GM12878 (cell line): ENCODE results near the gene NFATC3. TPM values are rescaled to one million over a fixed set of nuclear protein-coding genes. Genes with fewer than 3 reads are reported as not detected.

Experiments used
- ATAC-seq: fragments of 200-7000 bp; cut with Tn5 transposase; 3 replicates; pipeline ENCODE4 v1.9.1; 2020; ENCODE audit warnings: mild to moderate bottlenecking, moderate library complexity
- BruUV-seq: library from RNA; stranded (reverse); fragments of 400-500 nt; replicated peaks from 2 replicates; lab custom pipeline; 2021; lab: Mats Ljungman, UMichigan
- CTCF ChIA-PET: fragments of 300-600 bp; sonication (Branson Sonifier 250); formaldehyde crosslinking; extraction: SDS; loops from one replicate; lab custom pipeline; 2021; ENCODE audit warnings: inconsistent platforms; lab: Yijun Ruan, JAX
- POLR2A ChIA-PET: fragments of 350-600 bp; formaldehyde crosslinking; extraction: SDS; loops from one replicate; lab custom pipeline; 2021; ENCODE audit warnings: inconsistent platforms; lab: Charles Lee
- RAD21 ChIA-PET: fragments of 300-600 bp; sonication (Branson Sonifier 250); formaldehyde crosslinking; loops from one replicate; lab custom pipeline; 2023; ENCODE audit warnings: antibody characterized with exemption; ENCODE audit not compliant: unreplicated experiment; lab: Charles Lee
- SMC1A ChIA-PET: fragments of 300-600 bp; sonication (Branson Sonifier 250); formaldehyde crosslinking; loops from one replicate; lab custom pipeline; 2023; ENCODE audit not compliant: unreplicated experiment, uncharacterized antibody; lab: Charles Lee
- DNase-seq: peaks from one replicate; pipeline ENCODE4 v3.0.0-alpha.2; 2011; ENCODE audit warnings: low read depth, low spot score
- FAIRE-seq: peaks from 3 replicates; lab custom pipeline; 2011; peaks lifted over from hg19 to GRCh38; lab: Jason Lieb, UNC
- H2AFZ ChIP-seq: 2 replicates; pipeline ENCODE4 v1.6.0; 2011; ENCODE audit warnings: low read depth, low read length, control low read depth; ENCODE audit not compliant: control insufficient read depth
- H3K27ac ChIP-seq: 2 replicates; pipeline ENCODE4 v1.5.1; 2011; ENCODE audit warnings: control low read depth; ENCODE audit not compliant: control insufficient read depth, insufficient read depth
- H3K27me3 ChIP-seq, 2 experiments: replicated peaks in 1 of 2; 2 replicates each; pipeline versions ENCODE4 v1.6.0 to v1.6.1; 2011; ENCODE audit warnings: low read length in 1 of 2; ENCODE audit not compliant: control insufficient read depth in 2 of 2, insufficient read depth in 2 of 2
- H3K36me3 ChIP-seq, 2 experiments: 2 replicates each; pipeline ENCODE4 v1.5.1; 2011; ENCODE audit warnings: low read length in 1 of 2; ENCODE audit not compliant: control insufficient read depth in 2 of 2, insufficient read depth in 2 of 2
- H3K4me1 ChIP-seq: 2 replicates; pipeline ENCODE4 v1.6.1; 2011; ENCODE audit warnings: mild to moderate bottlenecking, low read length, moderate library complexity, mixed read lengths; ENCODE audit not compliant: control insufficient read depth, insufficient read depth
- H3K4me2 ChIP-seq: 2 replicates; pipeline ENCODE4 v1.6.0; 2011; ENCODE audit warnings: control low read depth; ENCODE audit not compliant: control insufficient read depth, insufficient read depth
- H3K4me3 ChIP-seq: fragments of 200-600 bp; sonication (generic); 2 replicates; pipeline ENCODE4 v1.5.1; 2016
- H3K79me2 ChIP-seq: 2 replicates; pipeline ENCODE4 v1.6.0; 2011; ENCODE audit warnings: low read length; ENCODE audit not compliant: control insufficient read depth, insufficient read depth
- H3K9ac ChIP-seq: 2 replicates; pipeline ENCODE4 v1.8.0; 2011; ENCODE audit warnings: low read length, control low read depth, mixed read lengths; ENCODE audit not compliant: control insufficient read depth, insufficient read depth
- H3K9me3 ChIP-seq: replicated peaks from 3 replicates; pipeline ENCODE4 v1.5.1; 2011; ENCODE audit warnings: mild to moderate bottlenecking, low read length; ENCODE audit not compliant: control insufficient read depth, insufficient read depth
- H4K20me1 ChIP-seq: 2 replicates; pipeline ENCODE4 v1.6.0; 2011; ENCODE audit not compliant: control insufficient read depth, insufficient read depth
- BHLHE40 ChIP-seq, 2 experiments: fragments of 450-650 bp in 1 of 2; IDR thresholded peaks; 2 replicates each; pipeline ENCODE4 v1.6.1; 2011 to 2017; ENCODE audit warnings: low read depth in 2 of 2, borderline replicate concordance in 1 of 2, improper control_type of control experiment in 1 of 2, low read length in 1 of 2, mild to moderate bottlenecking in 1 of 2
- ETV6 ChIP-seq, 2 experiments: fragments of 450-650 bp in 1 of 2; IDR thresholded peaks in 1 of 2; conservative IDR thresholded peaks in 1 of 2; 2 replicates each; pipeline ENCODE4 v1.6.1; 2014; ENCODE audit warnings: antibody characterized with exemption in 1 of 2, borderline replicate concordance in 1 of 2, low read depth in 1 of 2, mild to moderate bottlenecking in 1 of 2, moderate library complexity in 1 of 2
- HDAC2 ChIP-seq: fragments of 200-600 bp; sonication (generic); IDR thresholded peaks from 2 replicates; pipeline ENCODE4 v1.6.1; 2017
- JUNB ChIP-seq: IDR thresholded peaks from 2 replicates; pipeline ENCODE4 v1.6.1; 2016; ENCODE audit warnings: antibody characterized with exemption, mild to moderate bottlenecking
- KDM1A ChIP-seq: fragments of 200-600 bp; sonication (generic); IDR thresholded peaks from 2 replicates; pipeline ENCODE4 v1.6.1; 2016; ENCODE audit warnings: borderline replicate concordance
- RFX5 ChIP-seq: IDR thresholded peaks from 2 replicates; pipeline ENCODE4 v1.6.1; 2011; ENCODE audit warnings: low read depth, low read length, improper control_type of control experiment
- SP1 ChIP-seq: IDR thresholded peaks from one replicate; pipeline ENCODE4 v1.6.1; 2011; ENCODE audit warnings: low read depth, low read length
- SREBF2 ChIP-seq: IDR thresholded peaks from 2 replicates; pipeline ENCODE4 v1.6.1; 2012; ENCODE audit warnings: mild to moderate bottlenecking, low read length
- STAT1 ChIP-seq: fragments of 450-650 bp; conservative IDR thresholded peaks from 2 replicates; pipeline ENCODE4 v1.6.1; 2014; ENCODE audit warnings: antibody characterized with exemption, mild to moderate bottlenecking
- TCF3 ChIP-seq: IDR thresholded peaks from 2 replicates; pipeline ENCODE4 v1.6.1; 2012; ENCODE audit warnings: low read depth, mild to moderate bottlenecking, low read length, borderline replicate concordance; ENCODE audit not compliant: insufficient read depth
- ZBTB11 ChIP-seq: fragments of 450-650 bp; formaldehyde crosslinking; IDR thresholded peaks from 2 replicates; pipeline ENCODE4 v1.5.0; 2022; ENCODE audit warnings: mild to moderate bottlenecking, missing genetic modification characterization
- ZZZ3 ChIP-seq: IDR thresholded peaks from 2 replicates; pipeline ENCODE4 v1.6.1; 2011; ENCODE audit warnings: low read depth; ENCODE audit not compliant: control insufficient read depth, insufficient read length
- WGBS: methylation state at CpG from one replicate; pipeline ENCODE4 v1.1.6; 2016; ENCODE audit warnings: low lambda C conversion rate; ENCODE audit not compliant: insufficient replicate concordance, insufficient coverage; ENCODE audit errors: missing lambda C conversion rate; 5-methylcytosine and 5-hydroxymethylcytosine counted together
- in situ Hi-C: fragments of 300-500 bp; cut with MboI; formaldehyde crosslinking; loops from 9 replicates; pipeline ENCODE4 v1.14.3; 2018; ENCODE audit warnings: mixed read lengths
- intact Hi-C: fragments of 100-400 bp; cut with micrococcal nuclease; formaldehyde crosslinking; loops from one replicate; pipeline ENCODE4 v1.14.2; 2022; ENCODE audit not compliant: unreplicated experiment
- polyA plus RNA-seq, 11 experiments: library from polyadenylated mRNA; depleted of rRNA in 4 of 11; unstranded in 6 of 11; stranded (reverse) in 5 of 11; fragments of >200 nt; fragmentation: Nextera tagmentation in 4 of 11; fragmentation: Illumina TruSeq in 1 of 11; extraction: Ambion mirVana in 4 of 11; extraction: Trizol in 1 of 11; gene quantifications; 1 replicate in 1 of 11; 2 replicates in 10 of 11; pipeline versions ENCODE4 v1.2.1 to v1.2.3, GENCODE V29; 2011 to 2016; ENCODE audit warnings: inconsistent platforms in 2 of 11, missing spikeins in 2 of 11, low read depth in 1 of 11
- total RNA-seq, 4 experiments: library from RNA; depleted of rRNA in 3 of 4; stranded (reverse); fragments of >200 nt in 3 of 4; fragmentation: Illumina TruSeq in 1 of 4; extraction: Trizol in 1 of 4; gene quantifications; 2 replicates each; pipeline versions ENCODE4 v1.2.1 to v1.2.3, GENCODE V29; 2013 to 2021
- TF ChIP-seq, protein P1 (sequence below): fragments of 450-650 bp; formaldehyde crosslinking; IDR thresholded peaks from 2 replicates; pipeline ENCODE4 v1.4.0; 2020; ENCODE audit warnings: mild to moderate bottlenecking, moderate library complexity
- TF ChIP-seq, protein P2 (sequence below): fragments of 450-650 bp; IDR thresholded peaks from 2 replicates; pipeline ENCODE4 v1.6.1; 2016; ENCODE audit warnings: mild to moderate bottlenecking

The NFATC3 gene
- total and polyA plus RNA-seq, 10 of the 15 experiments (the other 5 are each of a cell fraction or from before 2014, with no cell fraction given): 4.2 to 37.6 (median 24.9) TPM

- Histone ChIP-seq H3K36me3 (peaks cover 9 to 13% of the 10 kb centered on the region in 2 experiments; a peak in 3 of 4 replicates), H3K9ac (no peak overlapping the region), H3K4me1 (no peaks in the 10 kb centered on the region), H3K79me2 (no peaks in the 10 kb centered on the region), H3K27ac (no peak overlapping the region), H4K20me1 (no peaks in the 10 kb centered on the region), H3K4me2 (no peak overlapping the region), H3K27me3 (no peaks in the 10 kb centered on the region), H3K9me3 (no peaks in the 10 kb centered on the region), H3K4me3 (no peak overlapping the region), H2AFZ (no peak overlapping the region)
- in situ Hi-C loops: no loop called here
- ChIA-PET SMC1A (interaction anchor here (1.8 to 2.2 kb wide), 2 partner anchors 8 to 12 kb away, joined by 4 to 8 read pairs; no protein-coding TSS in a partner anchor), POLR2A (no interaction called here), RAD21 (interaction anchor here (2.4 kb wide), 1 partner anchor 12 kb away, joined by 16 read pairs; no protein-coding TSS in a partner anchor), CTCF (interaction anchor here (0.6 to 3.2 kb wide), 8 partner anchors 9 to 542 kb away, joined by 3 to 9 read pairs (median 4); partner anchors contain the start of genes DDX28 and DUS2)
- DNase-seq: no peak
- FAIRE-seq: no peak
- ATAC-seq: no peak
- WGBS: 97% methylated on average over 4 of the region's 4 CpGs
- intact Hi-C loops: no loop called here
- BruUV-seq: no TSS peak
- TF ChIP-seq SREBF2 (no peak), TCF3 (no peak), RFX5 (no peak), ETV6 (conservative IDR thresholded peaks at IDR 0.05 in 1 of 2, IDR thresholded peaks at IDR 0.05 in 1 of 2; ENCODE audit: borderline replicate concordance in 1 of 2, low read depth in 1 of 2) (no peak), ZZZ3 (no peak), ZBTB11 (CRISPR knock-in tag) (no peak), STAT1 (no peak), SP1 (no peak), BHLHE40 (IDR thresholded peaks at IDR 0.05; ENCODE audit: borderline replicate concordance in 1 of 2, low read depth in 2 of 2, low read length in 1 of 2) (no peak), HDAC2 (no peak), KDM1A (no peak), JUNB (no peak)
- TF ChIP-seq, protein P1, sequence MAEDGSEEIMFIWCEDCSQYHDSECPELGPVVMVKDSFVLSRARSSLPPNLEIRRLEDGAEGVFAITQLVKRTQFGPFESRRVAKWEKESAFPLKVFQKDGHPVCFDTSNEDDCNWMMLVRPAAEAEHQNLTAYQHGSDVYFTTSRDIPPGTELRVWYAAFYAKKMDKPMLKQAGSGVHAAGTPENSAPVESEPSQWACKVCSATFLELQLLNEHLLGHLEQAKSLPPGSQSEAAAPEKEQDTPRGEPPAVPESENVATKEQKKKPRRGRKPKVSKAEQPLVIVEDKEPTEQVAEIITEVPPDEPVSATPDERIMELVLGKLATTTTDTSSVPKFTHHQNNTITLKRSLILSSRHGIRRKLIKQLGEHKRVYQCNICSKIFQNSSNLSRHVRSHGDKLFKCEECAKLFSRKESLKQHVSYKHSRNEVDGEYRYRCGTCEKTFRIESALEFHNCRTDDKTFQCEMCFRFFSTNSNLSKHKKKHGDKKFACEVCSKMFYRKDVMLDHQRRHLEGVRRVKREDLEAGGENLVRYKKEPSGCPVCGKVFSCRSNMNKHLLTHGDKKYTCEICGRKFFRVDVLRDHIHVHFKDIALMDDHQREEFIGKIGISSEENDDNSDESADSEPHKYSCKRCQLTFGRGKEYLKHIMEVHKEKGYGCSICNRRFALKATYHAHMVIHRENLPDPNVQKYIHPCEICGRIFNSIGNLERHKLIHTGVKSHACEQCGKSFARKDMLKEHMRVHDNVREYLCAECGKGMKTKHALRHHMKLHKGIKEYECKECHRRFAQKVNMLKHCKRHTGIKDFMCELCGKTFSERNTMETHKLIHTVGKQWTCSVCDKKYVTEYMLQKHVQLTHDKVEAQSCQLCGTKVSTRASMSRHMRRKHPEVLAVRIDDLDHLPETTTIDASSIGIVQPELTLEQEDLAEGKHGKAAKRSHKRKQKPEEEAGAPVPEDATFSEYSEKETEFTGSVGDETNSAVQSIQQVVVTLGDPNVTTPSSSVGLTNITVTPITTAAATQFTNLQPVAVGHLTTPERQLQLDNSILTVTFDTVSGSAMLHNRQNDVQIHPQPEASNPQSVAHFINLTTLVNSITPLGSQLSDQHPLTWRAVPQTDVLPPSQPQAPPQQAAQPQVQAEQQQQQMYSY (CRISPR knock-in tag): no peak
- TF ChIP-seq, protein P2, sequence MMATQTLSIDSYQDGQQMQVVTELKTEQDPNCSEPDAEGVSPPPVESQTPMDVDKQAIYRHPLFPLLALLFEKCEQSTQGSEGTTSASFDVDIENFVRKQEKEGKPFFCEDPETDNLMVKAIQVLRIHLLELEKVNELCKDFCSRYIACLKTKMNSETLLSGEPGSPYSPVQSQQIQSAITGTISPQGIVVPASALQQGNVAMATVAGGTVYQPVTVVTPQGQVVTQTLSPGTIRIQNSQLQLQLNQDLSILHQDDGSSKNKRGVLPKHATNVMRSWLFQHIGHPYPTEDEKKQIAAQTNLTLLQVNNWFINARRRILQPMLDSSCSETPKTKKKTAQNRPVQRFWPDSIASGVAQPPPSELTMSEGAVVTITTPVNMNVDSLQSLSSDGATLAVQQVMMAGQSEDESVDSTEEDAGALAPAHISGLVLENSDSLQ: no peak
These were observed 22.2 kb upstream of the NFATC3 start for GRCh38 chr16:68062910-68063393.
